WTC11 (cell line): ENCODE data around the gene C18orf32. TPM values are rescaled to one million over a fixed set of nuclear protein-coding genes. Genes with fewer than 3 reads are reported as not detected.

ENCODE experiments used
- ATAC-seq: fragments of 200-7000 bp; cut with Tn5 transposase; 2 replicates; pipeline ENCODE4 v1.10.0; 2021; ENCODE audit warnings: mild to moderate bottlenecking, moderate library complexity
- CTCF ChIA-PET: fragments of 300-600 bp; sonication (Branson Sonifier 250); formaldehyde crosslinking; loops from one replicate; lab custom pipeline; 2021; ENCODE audit warnings: antibody characterized with exemption; lab: Charles Lee
- POLR2A ChIA-PET: fragments of 350-600 bp; sonication (Branson Sonifier 250); formaldehyde crosslinking; loops from one replicate; lab custom pipeline; 2021; ENCODE audit warnings: antibody characterized with exemption; lab: Charles Lee
- DNase-seq: peaks from one replicate; pipeline ENCODE4 v3.0.0; 2021; ENCODE audit warnings: low spot score
- H3K27ac Mint-ChIP-seq: 2 replicates; pipeline ENCODE4 v1.8.0; 2021; ENCODE audit warnings: mixed read lengths
- H3K27me3 Mint-ChIP-seq: 2 replicates; pipeline ENCODE4 v1.8.0; 2021; ENCODE audit warnings: low read depth, mild to moderate bottlenecking, moderate library complexity, mixed read lengths
- H3K36me3 Mint-ChIP-seq: 2 replicates; pipeline ENCODE4 v1.8.0; 2021; ENCODE audit warnings: mixed read lengths
- H3K4me1 Mint-ChIP-seq: 2 replicates; pipeline ENCODE4 v1.8.0; 2022; ENCODE audit warnings: mixed read lengths
- H3K4me3 Mint-ChIP-seq: 2 replicates; pipeline ENCODE4 v1.8.0; 2021; ENCODE audit warnings: mild to moderate bottlenecking, moderate library complexity, mixed read lengths
- H3K9me3 Mint-ChIP-seq: 2 replicates; pipeline ENCODE4 v1.8.0; 2021; ENCODE audit warnings: mixed read lengths
- CREM ChIP-seq: sonication (generic); formaldehyde crosslinking; IDR thresholded peaks from 2 replicates; pipeline ENCODE4 v1.8.1; 2022; ENCODE audit warnings: mild to moderate bottlenecking, missing genetic modification reagents, moderate library complexity
- E2F1 ChIP-seq: sonication (generic); formaldehyde crosslinking; IDR thresholded peaks from 2 replicates; pipeline ENCODE4 v1.8.0; 2022; ENCODE audit warnings: mild to moderate bottlenecking, missing genetic modification reagents
- ELF4 ChIP-seq: sonication (generic); formaldehyde crosslinking; IDR thresholded peaks from 2 replicates; pipeline ENCODE4 v1.8.1; 2022; ENCODE audit warnings: low read depth, mild to moderate bottlenecking, moderate library complexity, missing genetic modification reagents
- GABPB1 ChIP-seq: sonication (generic); formaldehyde crosslinking; IDR thresholded peaks from 2 replicates; pipeline ENCODE4 v1.8.1; 2023; ENCODE audit warnings: mild to moderate bottlenecking, missing genetic modification reagents
- JAZF1 ChIP-seq: fragments of 250-450 bp; sonication (Bioruptor Pico); IDR thresholded peaks from 2 replicates; pipeline ENCODE4 v1.9.0; 2021; ENCODE audit warnings: moderate library complexity, mild to moderate bottlenecking, inconsistent platforms
- JUN ChIP-seq: sonication (generic); formaldehyde crosslinking; IDR thresholded peaks from 2 replicates; pipeline ENCODE4 v1.8.0; 2023; ENCODE audit warnings: mild to moderate bottlenecking, missing genetic modification reagents
- MAX ChIP-seq: sonication (generic); formaldehyde crosslinking; IDR thresholded peaks from 2 replicates; pipeline ENCODE4 v1.8.0; 2022; ENCODE audit warnings: mild to moderate bottlenecking, missing genetic modification reagents
- NFE2L1 ChIP-seq: sonication (generic); formaldehyde crosslinking; IDR thresholded peaks from 2 replicates; pipeline ENCODE4 v1.8.1; 2023; ENCODE audit warnings: missing genetic modification reagents
- NFYB ChIP-seq: sonication (generic); formaldehyde crosslinking; conservative IDR thresholded peaks from 2 replicates; pipeline ENCODE4 v1.8.0; 2022; ENCODE audit warnings: low read depth, missing genetic modification reagents
- NR1H2 ChIP-seq: sonication (generic); formaldehyde crosslinking; IDR thresholded peaks from 2 replicates; pipeline ENCODE4 v1.9.0; 2021; ENCODE audit warnings: mild to moderate bottlenecking, moderate library complexity, missing genetic modification reagents
- PRDM15 ChIP-seq: sonication (generic); formaldehyde crosslinking; IDR thresholded peaks from 2 replicates; pipeline ENCODE4 v1.8.0; 2022; ENCODE audit warnings: missing genetic modification reagents
- PRRX2 ChIP-seq: fragments of 250-450 bp; sonication (Bioruptor Pico); IDR thresholded peaks from 2 replicates; pipeline ENCODE4 v1.8.0; 2021; ENCODE audit warnings: mild to moderate bottlenecking
- RORB ChIP-seq: fragments of 250-450 bp; sonication (Bioruptor Pico); IDR thresholded peaks from 2 replicates; pipeline ENCODE4 v1.9.0; 2021; ENCODE audit warnings: mild to moderate bottlenecking
- ZNF317 ChIP-seq: sonication (generic); formaldehyde crosslinking; IDR thresholded peaks from 2 replicates; pipeline ENCODE4 v1.8.1; 2023; ENCODE audit warnings: low read depth, mild to moderate bottlenecking, moderate library complexity, missing genetic modification reagents, borderline replicate concordance
- total RNA-seq: library from RNA; stranded (reverse); gene quantifications from 3 replicates; pipeline ENCODE4 v1.2.3, GENCODE V29; 2021

Gene C18orf32
- total RNA-seq, 1 experiment from 2014 or later, result 32.1 TPM

- no peak for DNase-seq
- ATAC-seq, result no peak
- peaks cover 11% of the 10 kb centered on the region for H3K27me3 Mint-ChIP-seq
- H3K4me3 Mint-ChIP-seq, result peak overlapping the region; percentile 73
- TF ChIP-seq MAX (CRISPR knock-in tag) (peak; percentile 13), JAZF1 (CRISPR knock-in tag) (no peak), RORB (0 out of 2 replicates have a peak, but pooled peaks have one; percentile 12)
- TF ChIP-seq, all 79 proteins: peak for 2
- ChIA-PET POLR2A (interaction anchor here (0.7 kb wide), 1 partner anchor 55 kb away, joined by 3 read pairs; no protein-coding TSS in a partner anchor), CTCF (interaction anchor here (1.2 kb wide), 1 partner anchor 397 kb away, joined by 4 read pairs; no protein-coding TSS in a partner anchor)
- Mint-ChIP-seq H3K27ac (peak overlapping the region; percentile 86), H3K4me1 (peaks cover 31% of the 10 kb centered on the region), H3K36me3 (no peaks in the 10 kb centered on the region), H3K9me3 (no peaks in the 10 kb centered on the region)
Observed at GRCh38 chr18:49460976-49461601, 25.9 kb downstream of the C18orf32 start.

- no peak overlapping the region for H3K27ac Mint-ChIP-seq
- 0 out of 2 replicates have a peak, but pooled peaks cover 5% of the 10 kb centered on the region for H3K36me3 Mint-ChIP-seq
- POLR2A ChIA-PET, result interaction anchor here (0.6 to 1.6 kb wide), 4 partner anchors 28 to 342 kb away, joined by 3 to 8 read pairs (median 4); partner anchors contain the start of gene C18orf32
- H3K9me3 Mint-ChIP-seq, result no peaks in the 10 kb centered on the region
- peak; percentile 15 for ATAC-seq
- no peak for DNase-seq
- peak overlapping the region; percentile 73 for H3K4me3 Mint-ChIP-seq
- peaks cover 11% of the 10 kb centered on the region for H3K27me3 Mint-ChIP-seq
- CTCF ChIA-PET, result interaction anchor here (0.5 to 0.7 kb wide), 5 partner anchors 224 to 897 kb away, joined by 3 to 7 read pairs (median 3); no protein-coding TSS in a partner anchor
- TF ChIP-seq NFYB (no peak), PRDM15 (CRISPR knock-in tag) (peak; percentile 84)
- H3K4me1 Mint-ChIP-seq, result peaks cover 19% of the 10 kb centered on the region
Observed at GRCh38 chr18:49459404-49460171, 27.4 kb downstream of the C18orf32 start.

- POLR2A ChIA-PET, result no interaction called here
- CTCF ChIA-PET, result no interaction called here
- Mint-ChIP-seq H3K27me3 (peaks cover 11% of the 10 kb centered on the region), H3K4me1 (peaks cover 13% of the 10 kb centered on the region), H3K36me3 (peaks cover 22% of the 10 kb centered on the region), H3K4me3 (no peak overlapping the region), H3K9me3 (peaks cover 16% of the 10 kb centered on the region), H3K27ac (no peak overlapping the region)
- DNase-seq (no peak), ATAC-seq (no peak)
- TF ChIP-seq JUN (no peak), ZNF317 (no peak), E2F1 (CRISPR knock-in tag) (no peak), CREM (CRISPR knock-in tag) (no peak), NFE2L1 (CRISPR knock-in tag) (no peak), NR1H2 (CRISPR knock-in tag) (no peak), ELF4 (no peak), PRRX2 (CRISPR knock-in tag) (no peak), PRDM15 (CRISPR knock-in tag) (no peak), GABPB1 (CRISPR knock-in tag) (no peak)
Observed at GRCh38 chr18:49457616-49458015, 29.4 kb downstream of the C18orf32 start.
